NK-92 (cell line): ENCODE results near the gene CCDC68.

Source experiments
- DNase-seq: peaks from one replicate; lab custom pipeline; 2025; ENCODE audit not compliant: unreplicated experiment; lab: John Stamatoyannopoulos, UW

The CCDC68 gene

DNA sequence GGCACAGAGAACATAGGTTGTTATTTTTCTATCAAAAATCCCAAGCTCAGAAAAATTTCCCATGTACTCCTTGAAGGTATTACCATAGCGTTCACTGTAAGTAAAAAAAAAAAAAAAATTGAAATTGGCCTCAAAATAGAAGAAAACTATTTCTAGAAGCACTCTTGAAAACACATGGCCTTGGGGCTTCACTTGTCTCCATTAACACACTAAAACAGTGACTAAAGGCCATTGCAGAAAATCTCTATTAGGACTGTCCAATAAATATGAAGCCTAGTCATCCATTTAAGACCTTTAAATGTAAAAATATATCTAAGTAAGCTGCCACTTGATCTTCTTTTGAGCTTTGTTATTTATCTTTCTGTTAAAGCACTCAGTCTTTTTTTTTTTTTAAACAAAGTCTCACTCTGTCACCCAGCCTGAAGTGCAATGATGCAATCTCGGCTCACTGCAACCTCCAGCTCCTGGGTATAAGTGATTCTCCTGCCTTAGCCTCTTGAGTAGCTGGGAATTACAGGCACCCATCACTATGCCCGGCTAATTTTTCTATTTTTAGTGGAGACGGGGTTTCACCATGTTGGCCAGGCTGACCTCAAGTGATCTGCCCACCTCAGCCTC is 35.8 kb downstream of the CCDC68 start:
- DNase-seq, result no peak

DNA sequence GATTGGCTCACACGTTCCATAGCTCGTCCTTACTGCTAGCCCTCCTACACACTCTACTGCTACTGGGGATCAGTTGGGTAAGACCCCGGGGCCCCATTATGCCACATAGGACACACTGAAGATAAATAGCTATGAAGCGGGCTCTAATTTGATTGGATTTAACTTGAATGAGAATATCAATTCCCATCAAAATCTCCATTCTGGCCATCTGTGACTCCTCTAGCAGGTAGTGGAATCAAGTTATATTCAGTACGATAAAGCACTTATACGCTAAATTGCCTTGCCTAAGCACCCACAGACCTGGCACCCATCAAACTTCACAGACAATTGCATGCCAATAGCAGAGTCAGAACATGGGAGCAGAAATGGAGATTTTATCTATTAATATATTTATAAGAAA is 39.8 kb downstream of the CCDC68 start:
- no peak for DNase-seq

DNA sequence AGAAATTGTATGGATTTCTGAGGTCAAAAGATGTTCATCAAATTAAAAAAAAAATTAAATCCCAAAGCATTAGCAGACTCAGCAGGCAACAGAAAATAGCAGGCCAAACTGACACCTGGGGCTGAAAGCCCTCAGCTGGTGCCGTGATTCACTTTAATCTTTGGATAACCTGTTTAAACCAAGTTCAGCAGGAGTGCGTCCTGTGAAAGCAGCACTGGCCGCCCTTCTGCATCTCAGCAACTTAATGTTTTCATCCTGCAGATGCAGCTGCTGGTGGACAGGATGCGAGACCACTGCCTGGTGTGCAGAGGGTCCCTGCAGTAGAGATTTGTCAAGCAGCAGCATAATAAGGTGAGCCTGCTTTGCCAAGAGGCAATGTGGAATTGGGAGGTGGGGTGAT is 41.2 kb downstream of the CCDC68 start:
- DNase-seq, result no peak

DNA sequence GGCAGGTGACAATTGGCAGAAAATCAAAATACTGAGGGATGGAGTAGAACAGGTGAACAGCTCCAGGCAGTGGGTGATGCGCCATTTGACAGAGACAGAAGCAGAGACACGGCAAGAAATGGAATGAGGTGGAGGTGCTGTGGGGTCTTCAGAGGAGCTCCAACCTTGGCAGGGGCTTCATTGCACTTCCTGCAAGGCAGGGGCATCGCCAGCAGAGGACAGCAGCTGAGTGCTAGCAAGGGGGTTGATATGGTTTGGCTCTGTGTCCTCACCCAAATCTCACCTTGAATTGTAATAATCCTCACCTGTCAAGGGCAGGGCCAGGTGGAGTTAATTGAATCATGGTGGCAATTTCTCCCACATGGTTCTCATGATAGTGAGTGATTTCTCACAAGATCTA is 42.8 kb downstream of the CCDC68 start:
- DNase-seq, result no peak

DNA sequence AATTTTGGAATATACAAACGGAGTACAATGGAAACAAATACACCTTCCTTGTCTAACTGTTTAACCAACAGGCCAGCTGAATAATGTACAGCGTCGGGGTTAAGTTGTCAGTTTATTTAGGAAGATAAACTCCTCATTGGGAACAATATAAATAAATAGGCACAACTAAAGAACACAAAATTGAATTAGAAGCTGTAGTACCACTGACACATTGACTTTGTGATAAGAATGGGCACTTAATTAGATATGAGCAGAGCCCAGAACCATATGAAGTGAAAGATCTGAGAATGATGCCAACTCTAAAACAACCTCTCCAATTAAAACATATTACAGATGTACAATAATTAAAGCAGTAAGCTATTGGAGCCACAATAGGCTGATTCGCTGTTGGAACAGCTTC is 44.4 kb downstream of the CCDC68 start:
- DNase-seq, result no peak

- no peak for DNase-seq
Measured at GRCh38 chr18:54911551-54911950, 47.7 kb downstream of the CCDC68 start.

- DNase-seq, result no peak
Measured at GRCh38 chr18:54910161-54910919, 48.9 kb downstream of the CCDC68 start.

DNA sequence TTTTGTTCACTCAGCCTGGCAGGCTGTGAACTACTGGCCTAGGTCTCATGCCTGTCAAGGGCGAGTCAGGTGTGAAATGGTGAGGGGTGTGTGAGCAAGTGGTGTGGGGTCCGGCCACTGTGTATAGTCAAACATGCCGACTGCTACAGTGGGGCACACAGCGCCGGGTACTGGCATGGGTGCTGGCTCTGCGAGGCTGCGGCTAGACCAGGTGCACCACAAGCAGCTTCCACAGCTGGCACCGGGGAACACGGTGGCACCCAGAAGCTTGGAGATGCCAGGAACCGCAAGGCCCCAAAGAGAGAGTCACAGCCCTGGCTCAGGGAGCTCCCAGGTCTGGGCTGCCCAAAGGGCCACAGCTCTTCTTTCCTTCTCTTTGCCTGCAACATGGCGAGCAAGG is 49.7 kb downstream of the CCDC68 start:
- DNase-seq, result no peak

DNA sequence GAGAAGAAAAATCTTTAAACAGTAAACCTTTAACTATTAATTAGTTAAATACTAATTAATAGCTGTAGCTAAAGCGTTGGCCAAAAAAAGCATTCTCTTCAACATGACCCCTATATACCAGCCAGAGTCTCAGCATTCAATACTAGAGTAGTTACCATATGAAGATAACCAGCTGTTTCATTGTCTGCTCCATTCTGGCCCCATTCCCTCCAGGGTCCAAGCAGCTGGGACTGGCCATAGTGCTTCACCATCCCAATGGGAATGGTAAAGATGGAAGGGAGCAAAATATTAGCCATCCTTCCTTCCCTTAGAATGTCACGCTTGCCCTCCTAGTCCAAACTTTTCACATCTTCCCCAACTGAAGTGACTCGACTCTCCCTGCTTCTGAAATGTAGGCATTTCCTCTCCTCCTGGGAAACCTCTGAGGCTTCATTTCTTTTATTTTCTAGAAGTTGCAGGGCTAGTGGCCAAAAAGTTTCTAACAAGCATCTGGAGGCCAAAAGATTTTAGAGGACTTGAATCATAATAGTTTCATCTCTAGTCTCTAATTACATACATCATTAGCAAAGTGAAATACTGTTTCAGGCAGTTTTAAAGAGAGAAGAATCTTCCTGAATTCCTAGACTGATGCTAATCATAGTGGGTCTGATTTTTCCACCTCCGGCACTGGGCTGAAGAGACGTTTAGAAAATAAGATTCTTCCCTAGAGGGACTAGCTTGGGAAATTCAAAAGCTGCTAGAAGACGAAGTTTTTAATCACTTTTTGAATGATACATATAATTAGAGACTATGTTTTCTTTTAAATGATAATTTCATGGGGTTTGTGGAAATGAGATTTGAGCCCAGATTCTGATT is 52.7 kb downstream of the CCDC68 start:
- no peak for DNase-seq

GRCh38 chr18:54905629-54906028 is 53.6 kb downstream of the CCDC68 start:
- no peak for DNase-seq

DNA sequence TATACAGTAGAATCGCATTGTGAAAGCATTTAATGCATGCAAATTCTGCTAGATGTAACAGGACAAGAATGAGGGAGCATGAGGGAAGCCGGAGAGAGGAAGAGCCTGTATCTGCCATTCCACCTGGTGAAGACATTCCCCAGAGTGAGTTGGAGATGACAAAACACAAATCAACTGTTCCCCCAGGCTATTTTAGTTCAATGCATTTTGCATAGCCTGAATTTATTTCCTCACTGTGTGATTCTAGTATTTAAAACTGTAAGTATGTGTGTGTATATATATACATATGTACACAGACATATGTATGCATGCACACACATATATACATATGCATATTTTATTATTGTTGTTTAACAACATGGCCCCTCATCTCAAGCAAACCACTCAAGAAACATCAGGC is 54.7 kb downstream of the CCDC68 start:
- no peak for DNase-seq

GRCh38 chr18:54900290-54900689 is 59.0 kb downstream of the CCDC68 start:
- DNase-seq, result no peak

DNA sequence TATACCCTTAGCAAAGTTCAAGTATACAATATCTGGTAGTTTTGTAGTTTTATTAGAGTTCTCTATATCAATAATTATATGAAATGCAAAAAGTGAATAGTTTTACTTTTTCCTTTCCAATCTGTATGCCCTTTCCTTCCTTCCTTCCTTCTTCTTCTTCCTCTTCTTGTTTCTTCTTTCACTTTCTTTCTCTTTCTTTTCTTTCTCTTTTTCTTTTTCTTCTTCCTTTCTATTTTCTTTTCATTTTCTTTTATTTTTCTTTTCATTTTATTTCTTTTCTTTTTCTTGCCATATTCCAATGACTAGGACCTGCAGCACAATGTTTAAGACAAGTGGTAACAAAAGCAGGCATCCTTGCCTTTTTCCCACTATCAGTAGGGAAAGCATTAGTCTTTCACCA is 59.8 kb downstream of the CCDC68 start:
- no peak for DNase-seq

GRCh38 chr18:54888933-54889332 is 70.3 kb downstream of the CCDC68 start:
- no peak for DNase-seq

DNA sequence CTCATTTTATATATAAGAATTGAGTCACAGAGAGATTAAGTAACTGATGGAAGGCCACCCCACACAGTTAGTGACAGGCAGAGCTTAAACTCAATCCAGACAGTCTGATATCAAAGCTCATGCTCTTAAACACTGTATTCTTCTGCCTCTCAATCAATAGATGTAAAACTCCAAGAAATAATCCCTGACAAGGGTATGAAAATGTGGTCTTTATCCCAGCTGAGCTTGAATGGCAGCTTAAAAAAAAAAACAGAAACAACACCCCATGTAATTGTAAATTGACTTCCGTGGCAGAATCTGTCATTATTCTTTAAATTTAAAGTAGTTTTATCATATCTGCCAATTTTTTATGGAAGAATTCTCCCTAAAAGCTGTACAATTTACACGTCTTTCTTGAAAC is 70.9 kb downstream of the CCDC68 start:
- no peak for DNase-seq

DNA sequence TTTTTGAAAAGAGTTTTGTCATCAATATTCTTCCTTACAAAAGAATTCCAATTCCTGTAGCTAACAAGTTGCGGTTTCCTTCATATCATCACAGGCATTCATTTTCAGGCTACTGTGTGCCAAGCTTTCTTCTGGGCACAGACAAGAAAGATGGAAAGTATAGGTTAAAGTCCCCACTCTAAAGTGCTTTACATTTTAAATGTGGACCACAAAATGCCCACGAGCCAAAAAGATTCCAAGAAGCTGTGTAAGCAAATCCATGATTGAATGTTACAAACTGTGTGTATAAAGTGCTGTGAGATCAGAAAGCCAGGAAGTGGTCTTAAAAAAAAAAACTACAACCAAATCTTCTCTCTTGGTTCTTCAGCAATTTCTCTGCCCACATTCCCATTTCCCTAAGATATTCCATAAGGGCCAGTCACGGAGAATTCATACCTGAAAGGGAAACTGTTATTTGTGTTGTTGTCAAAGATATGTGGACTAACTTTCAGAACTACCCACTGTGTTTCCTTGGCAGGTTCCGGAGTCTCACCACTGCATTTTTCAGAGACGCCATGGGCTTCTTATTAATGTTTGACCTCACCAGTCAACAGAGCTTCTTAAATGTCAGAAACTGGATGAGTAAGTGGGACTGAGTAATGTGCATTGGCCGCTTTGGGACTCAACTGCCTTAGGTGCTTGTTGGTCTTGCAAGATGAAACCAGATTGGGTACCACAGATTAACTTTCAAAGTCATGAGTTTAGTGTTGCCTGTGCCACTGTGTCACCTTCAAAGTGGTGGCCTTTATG is 75.3 kb downstream of the CCDC68 start:
- no peak for DNase-seq

DNA sequence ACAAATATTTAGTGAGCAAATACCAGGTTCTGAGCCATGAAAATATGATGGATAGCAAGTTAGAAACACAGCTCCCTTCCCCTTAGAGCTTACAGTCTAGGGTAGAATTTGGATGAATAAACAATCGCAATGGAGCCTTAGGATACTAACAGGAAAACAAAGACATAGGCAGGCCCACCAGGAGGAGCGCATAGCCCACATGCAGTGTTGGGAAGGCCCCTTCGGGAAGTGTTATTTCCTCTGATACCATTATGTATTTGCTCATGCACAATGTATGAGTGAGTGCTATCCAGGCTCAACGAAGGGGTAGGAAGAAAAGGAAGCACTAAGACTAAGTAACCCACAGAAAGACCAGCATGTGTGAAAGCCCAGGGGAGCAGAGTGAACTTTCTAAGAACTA is 76.9 kb downstream of the CCDC68 start:
- DNase-seq, result no peak

DNA sequence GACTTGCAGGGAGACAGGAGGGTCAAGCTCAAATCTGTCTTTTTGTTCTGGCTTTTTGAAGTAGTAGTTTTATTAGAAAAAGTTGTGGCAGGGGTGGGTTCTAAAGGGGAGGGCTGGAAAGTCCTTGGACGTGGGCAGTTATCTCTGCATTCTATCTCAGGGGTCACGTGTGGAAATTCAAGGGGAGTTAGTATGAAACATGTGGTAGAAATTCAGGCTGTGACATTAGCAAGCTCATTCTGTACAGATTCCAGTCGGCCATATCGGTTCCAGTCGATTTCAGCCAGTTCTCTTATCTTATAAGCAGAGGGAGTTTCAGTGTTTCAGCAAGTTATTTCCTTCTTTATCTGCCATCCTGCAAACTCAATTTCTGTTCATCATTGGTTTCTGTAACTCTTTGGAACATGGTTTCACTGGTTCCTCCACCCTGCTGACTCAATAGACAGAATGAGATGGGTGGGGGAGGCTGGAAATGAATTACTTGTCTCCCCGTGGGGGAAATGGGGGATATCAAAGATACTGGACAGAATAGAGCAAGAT is 78.0 kb downstream of the CCDC68 start:
- no peak for DNase-seq

DNA sequence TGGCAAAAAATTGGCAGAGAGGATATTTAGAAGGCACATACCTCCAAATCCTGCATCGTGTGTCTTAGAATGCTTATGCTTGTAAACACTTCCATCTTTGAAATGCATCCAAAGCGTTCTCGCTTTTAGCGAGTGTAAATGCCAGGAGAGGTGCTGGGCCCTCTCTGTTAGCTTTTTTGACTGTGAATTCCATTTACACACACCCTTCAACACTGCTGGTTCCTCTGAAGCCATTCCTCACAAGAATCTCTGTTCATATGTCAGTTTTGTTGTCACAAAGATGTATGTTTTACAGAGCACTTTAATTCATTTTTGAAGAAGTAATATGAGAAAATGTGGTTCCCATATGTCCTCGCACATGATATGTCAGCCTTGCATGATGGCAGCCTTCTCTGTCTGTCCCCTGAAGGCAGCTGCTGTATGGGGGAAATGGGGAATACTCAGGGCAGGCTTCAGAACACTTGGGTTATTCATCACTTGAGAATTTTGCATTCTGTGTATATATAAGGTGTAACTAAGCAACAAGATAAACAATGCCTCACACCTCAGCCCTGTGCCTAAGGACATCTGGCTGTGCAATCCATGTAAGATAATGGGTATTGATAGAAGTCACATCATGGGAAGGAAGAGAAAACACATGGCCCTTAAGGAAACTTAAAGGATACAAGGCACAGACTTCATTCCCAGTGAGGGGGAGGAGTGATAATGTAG is 78.7 kb downstream of the CCDC68 start:
- no peak for DNase-seq

DNA sequence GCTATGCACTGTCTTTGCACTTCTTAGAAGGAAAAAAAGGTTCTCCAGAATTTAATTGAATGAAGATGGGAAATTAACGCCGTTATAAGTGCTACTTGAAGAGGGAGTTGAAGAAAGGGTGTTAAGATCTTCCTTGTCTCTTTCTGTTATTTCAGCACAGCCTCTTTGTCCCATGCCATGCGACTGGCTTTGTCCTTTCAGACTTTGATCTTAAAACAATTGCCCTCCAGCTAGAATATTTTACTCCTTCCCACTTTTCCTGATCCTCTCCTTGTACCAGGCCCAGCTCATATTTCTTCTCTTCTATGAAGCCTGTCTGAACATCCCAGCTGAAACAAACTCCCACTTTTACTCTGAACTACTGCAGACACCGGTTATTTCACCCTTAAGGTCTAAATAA is 79.6 kb downstream of the CCDC68 start:
- no peak for DNase-seq
